GM12874 (cell line): ENCODE measurements around the gene TMEM182.
A peak's percentile ranks its signal among the peaks of the same experiment; 100 is the strongest.

Source experiments
- TF ChIP-seq, protein P1 (sequence below): IDR thresholded peaks from 2 replicates; pipeline ENCODE4 v1.5.1; 2011; ENCODE audit warnings: low read depth, mild to moderate bottlenecking, control low read depth, low read length, moderate library complexity; ENCODE audit not compliant: insufficient read depth

TMEM182 gene

DNA sequence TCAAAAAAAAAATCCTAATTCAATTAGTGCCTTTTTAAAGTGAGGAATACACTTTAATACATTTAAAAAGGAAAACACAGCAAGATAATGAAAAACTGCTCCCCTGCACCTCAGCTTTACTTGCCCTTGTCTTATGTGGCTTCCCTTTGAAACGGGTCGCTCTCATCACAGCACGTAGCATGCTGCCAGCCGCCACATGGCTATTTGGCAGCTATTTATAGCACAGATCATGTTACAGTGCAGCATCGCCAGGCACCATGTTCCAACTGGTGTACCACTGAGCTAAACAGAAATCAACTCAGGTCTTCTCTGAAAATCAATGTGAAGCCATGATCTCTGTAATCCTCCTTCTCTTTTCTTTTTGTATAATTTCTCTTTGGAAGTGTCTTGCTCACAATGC lies 65.1 kb downstream of the TMEM182 start:
- TF ChIP-seq, protein P1, sequence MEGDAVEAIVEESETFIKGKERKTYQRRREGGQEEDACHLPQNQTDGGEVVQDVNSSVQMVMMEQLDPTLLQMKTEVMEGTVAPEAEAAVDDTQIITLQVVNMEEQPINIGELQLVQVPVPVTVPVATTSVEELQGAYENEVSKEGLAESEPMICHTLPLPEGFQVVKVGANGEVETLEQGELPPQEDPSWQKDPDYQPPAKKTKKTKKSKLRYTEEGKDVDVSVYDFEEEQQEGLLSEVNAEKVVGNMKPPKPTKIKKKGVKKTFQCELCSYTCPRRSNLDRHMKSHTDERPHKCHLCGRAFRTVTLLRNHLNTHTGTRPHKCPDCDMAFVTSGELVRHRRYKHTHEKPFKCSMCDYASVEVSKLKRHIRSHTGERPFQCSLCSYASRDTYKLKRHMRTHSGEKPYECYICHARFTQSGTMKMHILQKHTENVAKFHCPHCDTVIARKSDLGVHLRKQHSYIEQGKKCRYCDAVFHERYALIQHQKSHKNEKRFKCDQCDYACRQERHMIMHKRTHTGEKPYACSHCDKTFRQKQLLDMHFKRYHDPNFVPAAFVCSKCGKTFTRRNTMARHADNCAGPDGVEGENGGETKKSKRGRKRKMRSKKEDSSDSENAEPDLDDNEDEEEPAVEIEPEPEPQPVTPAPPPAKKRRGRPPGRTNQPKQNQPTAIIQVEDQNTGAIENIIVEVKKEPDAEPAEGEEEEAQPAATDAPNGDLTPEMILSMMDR = no peak

DNA sequence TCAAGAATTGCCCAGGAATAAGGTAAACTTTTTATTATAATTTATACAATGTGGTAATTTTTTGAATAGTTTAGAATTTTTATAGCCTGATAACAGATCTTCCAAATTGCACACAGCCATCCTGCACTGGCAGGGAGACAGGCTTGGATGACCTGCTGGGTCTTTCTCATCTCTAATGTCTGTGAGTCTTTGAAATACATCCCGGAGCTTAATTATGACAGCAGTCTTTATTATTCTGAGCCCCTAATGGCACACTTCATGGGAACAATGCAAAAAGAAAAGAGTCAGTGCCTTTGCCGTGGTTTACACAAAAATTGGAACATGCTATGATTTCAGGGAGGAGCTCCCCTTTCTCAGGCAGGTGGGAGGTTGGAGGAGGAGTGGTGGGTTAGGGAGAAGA lies 71.0 kb downstream of the TMEM182 start:
- TF ChIP-seq, protein P1 = no peak

DNA sequence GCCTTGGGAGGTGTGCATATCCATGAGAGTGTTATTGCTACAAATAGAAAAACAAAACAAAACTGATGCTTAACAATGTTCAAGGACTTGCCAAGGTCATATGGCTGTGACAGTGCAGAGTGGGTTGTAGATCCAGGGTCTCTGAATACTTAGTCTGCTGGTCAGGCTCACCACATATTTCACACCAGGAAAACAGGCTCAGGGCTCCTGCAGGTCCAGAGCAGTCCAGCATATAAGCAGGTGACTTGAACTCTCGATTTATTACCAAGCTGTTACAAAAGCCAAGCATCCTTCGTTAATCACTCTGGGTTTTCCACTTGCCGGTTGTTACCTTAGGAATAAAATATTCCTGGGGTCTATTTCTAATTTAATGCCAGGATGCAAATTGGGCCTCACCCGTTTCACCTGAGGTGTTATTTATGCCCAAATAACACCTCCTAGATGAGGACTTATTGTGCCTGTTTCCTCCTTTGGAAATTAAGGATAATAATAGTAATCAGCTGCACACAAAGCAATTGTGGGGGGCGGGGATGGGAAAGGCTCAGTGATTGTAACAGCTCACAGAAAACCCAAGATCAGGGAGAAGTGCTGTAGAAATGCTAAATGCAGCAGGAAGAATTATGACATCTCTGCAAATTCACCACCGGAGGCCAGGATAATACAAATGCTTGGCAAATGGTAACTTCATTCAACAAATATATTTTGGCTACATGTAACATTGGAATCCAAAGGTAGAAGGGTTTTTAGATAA lies 72.9 kb downstream of the TMEM182 start:
- TF ChIP-seq, protein P1 = no peak

DNA sequence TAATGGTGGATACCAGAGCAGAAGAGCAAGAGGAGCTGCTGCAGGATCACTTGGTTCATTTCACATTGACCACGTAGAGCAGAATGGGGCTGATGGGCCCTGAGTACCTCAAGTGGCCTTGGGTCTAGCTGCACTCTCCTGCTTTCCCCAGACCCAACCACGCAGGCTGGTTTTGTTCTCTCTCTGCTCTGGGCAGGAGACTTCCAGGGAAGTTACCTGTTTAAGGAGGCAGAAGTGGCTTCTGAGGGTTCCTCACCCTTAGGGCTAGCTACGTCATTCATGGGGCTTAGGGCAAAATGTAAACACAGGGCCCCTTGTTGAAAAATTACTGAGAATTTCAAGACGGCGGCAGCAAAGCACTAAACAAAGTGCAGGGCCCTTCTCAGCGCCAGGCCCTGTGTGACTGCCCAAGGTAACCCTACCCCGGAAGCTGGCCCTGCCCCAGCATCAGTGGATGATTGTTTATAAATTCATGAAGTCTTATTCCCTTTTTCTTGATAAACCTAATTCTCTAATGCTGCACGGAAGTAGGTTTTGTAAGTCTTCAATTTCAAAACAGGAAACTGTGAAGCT lies 75.9 kb downstream of the TMEM182 start:
- TF ChIP-seq, protein P1 = no peak

DNA sequence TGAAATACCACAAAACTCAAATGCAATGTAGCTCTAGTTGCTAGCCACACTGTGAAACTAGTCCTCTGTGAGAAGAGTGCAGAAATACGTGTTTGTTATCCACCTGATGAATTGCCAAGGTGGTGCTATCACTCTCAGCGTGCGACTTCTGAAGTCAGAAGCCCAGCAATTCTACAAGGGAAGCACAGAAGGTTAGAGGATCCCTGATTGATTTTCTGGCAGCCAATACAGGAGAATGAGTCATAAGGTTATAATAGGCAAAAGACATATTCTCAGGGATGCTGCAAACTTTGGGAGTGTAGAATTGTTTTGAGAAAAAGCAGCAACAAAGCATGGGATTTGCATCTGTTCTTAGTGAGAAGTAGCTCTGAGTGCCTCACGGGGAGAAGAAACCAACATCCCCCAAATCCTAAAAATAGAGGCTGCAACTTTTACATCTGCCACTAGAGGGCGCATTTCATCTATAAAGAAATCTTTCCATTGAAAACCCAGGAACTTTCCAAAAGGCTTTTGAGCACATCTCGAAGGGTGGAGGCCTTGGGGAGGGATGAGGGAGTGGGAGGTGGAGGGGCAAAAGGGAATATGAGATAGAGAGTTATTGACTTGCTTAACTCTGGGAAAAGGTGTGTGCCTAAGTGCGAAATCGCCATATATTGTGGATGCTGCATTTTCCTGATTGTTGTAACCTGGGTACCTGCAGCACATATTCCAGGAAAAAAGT lies 78.0 kb downstream of the TMEM182 start:
- TF ChIP-seq, protein P1 = peak; percentile 62

DNA sequence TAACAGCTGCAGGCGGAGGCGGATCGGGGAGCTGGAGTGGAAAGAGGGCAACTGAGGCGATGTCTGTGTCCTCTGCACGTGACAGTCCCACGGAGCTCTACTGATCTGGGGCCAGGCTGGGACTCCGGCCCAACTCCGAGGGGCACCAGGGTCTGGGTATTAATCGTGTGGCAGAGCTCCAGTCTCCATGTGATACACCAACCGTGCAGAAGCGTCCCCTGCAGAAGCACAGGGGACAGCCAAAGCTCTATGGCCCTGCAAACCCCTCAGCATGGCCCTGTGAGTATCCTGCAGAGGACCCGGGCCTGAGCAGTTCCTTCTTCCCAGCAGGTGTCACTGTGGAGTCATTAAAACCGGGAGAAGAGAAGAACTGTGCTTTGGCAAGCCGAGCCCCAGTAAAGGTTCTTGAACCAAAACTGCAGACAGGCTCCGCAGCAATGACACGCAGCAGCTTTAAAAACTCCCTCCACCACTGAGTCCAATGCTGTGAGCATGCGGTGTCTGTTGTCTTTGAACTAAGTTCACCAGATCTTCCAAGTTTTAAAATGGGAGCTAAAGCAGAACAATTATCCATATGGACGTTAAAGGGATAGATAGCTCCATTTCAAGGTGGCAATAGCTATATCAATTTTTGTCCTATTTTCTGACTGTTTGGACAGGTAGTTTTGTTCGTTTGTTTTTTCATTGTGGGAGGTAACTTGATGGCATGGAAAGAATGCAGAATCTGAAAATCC lies 79.4 kb downstream of the TMEM182 start:
- TF ChIP-seq, protein P1 = peak; percentile 57; the same call in 1 of the 2 replicates
